GM12873 (cell line): Measurements from ENCODE around the gene PAWR.

ENCODE experiments used
- CTCF ChIP-seq: IDR thresholded peaks from 2 replicates; pipeline ENCODE4 v1.5.1; 2012; ENCODE audit warnings: low read depth, mild to moderate bottlenecking, moderate library complexity, low read length, control low read depth; ENCODE audit not compliant: insufficient read depth; ENCODE audit errors: missing control alignments

Gene PAWR

DNA sequence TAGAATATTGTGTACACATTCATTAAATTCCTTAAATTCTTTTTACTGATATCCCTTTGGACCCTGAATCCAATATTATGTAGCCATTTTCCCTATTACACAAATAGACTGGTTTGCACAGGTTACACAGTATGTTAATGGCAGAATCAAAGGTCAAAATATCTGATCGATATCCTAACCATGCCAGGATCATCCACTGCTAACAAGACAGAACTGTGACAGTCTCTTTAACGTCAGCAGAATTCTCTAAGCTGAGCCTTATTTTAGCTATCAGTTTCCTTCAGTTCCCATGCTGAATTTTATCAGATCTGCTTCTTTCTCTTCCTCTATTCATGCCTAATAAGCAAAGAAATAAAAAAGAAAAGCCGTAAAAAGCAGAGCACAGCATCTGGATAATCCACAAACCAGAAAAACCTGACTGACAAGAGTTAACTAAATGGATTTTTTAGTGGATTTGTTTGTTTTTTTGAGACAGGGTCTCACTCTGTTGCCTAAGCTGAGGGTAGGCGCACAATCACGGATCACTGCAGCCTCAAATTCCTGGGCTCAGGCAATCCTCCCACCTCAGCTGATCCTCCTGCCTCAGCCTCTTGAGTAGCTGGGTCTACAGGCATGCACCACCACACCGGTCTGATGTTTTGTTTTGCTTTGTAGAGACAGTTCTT, 130.4 kb downstream of the PAWR start:
- TF ChIP-seq CTCF: no peak

GRCh38 chr12:79559591-79559990, 131.2 kb downstream of the PAWR start:
- TF ChIP-seq CTCF: no peak

GRCh38 chr12:79558924-79559469, 131.8 kb downstream of the PAWR start:
- TF ChIP-seq CTCF: no peak

DNA sequence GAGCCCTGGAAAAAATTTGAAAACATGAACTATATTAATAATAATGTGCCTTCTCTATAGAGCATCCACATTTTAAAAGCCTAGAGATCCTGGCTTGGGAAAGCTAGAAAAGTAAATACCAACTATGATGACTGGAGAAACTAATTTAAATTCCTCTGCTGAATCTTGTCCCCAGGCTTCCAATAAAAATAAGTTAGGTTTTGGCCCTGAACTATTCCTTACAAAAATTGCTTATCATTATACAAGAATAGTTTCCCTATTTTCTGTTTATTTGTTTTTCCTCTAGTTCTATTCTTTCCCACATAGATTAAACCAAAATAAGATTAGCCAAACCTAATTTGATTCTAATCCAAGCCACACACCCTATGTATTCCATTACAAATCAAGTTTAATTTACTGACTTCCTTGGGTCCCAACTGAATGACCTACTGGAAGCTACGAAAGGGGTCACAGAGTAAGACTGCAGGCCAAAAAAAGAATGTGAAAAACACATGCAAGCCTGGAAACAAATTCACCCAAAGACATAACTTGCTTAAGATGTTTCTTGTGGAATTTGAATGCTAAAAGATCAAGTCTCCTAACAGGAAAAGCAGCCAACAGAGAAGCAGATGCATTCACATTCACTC, 133.0 kb downstream of the PAWR start:
- no peak for TF ChIP-seq CTCF

GRCh38 chr12:79555028-79555925, 135.5 kb downstream of the PAWR start:
- peak; percentile 48 for TF ChIP-seq CTCF

GRCh38 chr12:79553863-79554574, 136.7 kb downstream of the PAWR start:
- no peak for TF ChIP-seq CTCF
